Effector CD4-positive, alpha-beta T cell (primary cell): Measurements from ENCODE around the gene H3-3A.
"Not testable (repeated sequence)": the region's sequence is repeated elsewhere in the genome, so short reads cannot be mapped to it uniquely, and the experiment has no call there.

ENCODE experiments used
- DNase-seq: peaks from one replicate; pipeline ENCODE4 v3.0.0-alpha.2; 2020

H3-3A gene

GRCh38 chr1:226086776-226087175 is 24.3 kb downstream of the H3-3A start:
- no peak for DNase-seq

- DNase-seq, result no peak
Measured at GRCh38 chr1:226091461-226091860, 28.9 kb downstream of the H3-3A start.

- not testable (repeated sequence) for DNase-seq
Measured at GRCh38 chr1:226092048-226092820, 29.7 kb downstream of the H3-3A start.

- DNase-seq, result no peak
Measured at GRCh38 chr1:226092965-226093364, 30.4 kb downstream of the H3-3A start.

GRCh38 chr1:226093621-226094020 is 31.1 kb downstream of the H3-3A start:
- no peak for DNase-seq

GRCh38 chr1:226094451-226094850 is 31.9 kb downstream of the H3-3A start:
- no peak for DNase-seq

- no peak for DNase-seq
Measured at GRCh38 chr1:226095286-226095685, 32.8 kb downstream of the H3-3A start.

- DNase-seq, result no peak
Measured at GRCh38 chr1:226097866-226098625, 35.5 kb downstream of the H3-3A start.

GRCh38 chr1:226098870-226099835 is 36.6 kb downstream of the H3-3A start:
- DNase-seq, result no peak

GRCh38 chr1:226100436-226101391 is 38.2 kb downstream of the H3-3A start:
- peak; percentile 21 for DNase-seq

GRCh38 chr1:226104671-226105121 is 42.2 kb downstream of the H3-3A start:
- DNase-seq, result no peak

GRCh38 chr1:226107471-226108460 is 45.2 kb downstream of the H3-3A start:
- no peak for DNase-seq

- DNase-seq, result no peak
Measured at GRCh38 chr1:226108935-226109828, 46.7 kb downstream of the H3-3A start.

GRCh38 chr1:226109829-226110248 is 47.3 kb downstream of the H3-3A start:
- DNase-seq, result peak; percentile 58

GRCh38 chr1:226110249-226111097 is 48.0 kb downstream of the H3-3A start:
- DNase-seq, result peak; percentile 35

- DNase-seq, result no peak
Measured at GRCh38 chr1:226111098-226111882, 48.8 kb downstream of the H3-3A start.

GRCh38 chr1:226111883-226112261 is 49.4 kb downstream of the H3-3A start:
- no peak for DNase-seq
